ENCODE measurements around the gene AOC3. TPM values are rescaled to one million over a fixed set of nuclear protein-coding genes. Genes with fewer than 3 reads are reported as not detected.
"Not testable (repeated sequence)": the region's sequence is repeated elsewhere in the genome, so short reads cannot be mapped to it uniquely, and the experiment has no call there.

The AOC3 gene
- total and polyA plus RNA-seq, 12 donors: 21.6 to 133 (median 81.1) TPM

- Histone ChIP-seq H3K27ac (no peak overlapping the region), H3K36me3 (replicated peaks in 1 of 2) (no peaks in the 10 kb centered on the region), H3K9me3 (replicated peaks in 1 of 3) (no peaks in the 10 kb centered on the region), H3K27me3 (no peaks in the 10 kb centered on the region), H3K4me1 (replicated peaks in 1 of 2) (peaks cover 13 to 29% of the 10 kb centered on the region in 2 donors), H3K4me3 (no peak overlapping the region)
- 75 to 81% (median 77%) methylated on average over 4 to 8 of the region's 8 CpGs for WGBS, 4 donors
- TF ChIP-seq POLR2A (IDR thresholded peaks at IDR 0.05): no peak
- intact Hi-C loops (cut with DNase I): no loop called here
- DNase-seq: peak in 1 of 7 donors; percentile 16
Measured at GRCh38 chr17:42855048-42855596, 4.1 kb downstream of the AOC3 start.

GRCh38 chr17:42856093-42856492 lies 5.1 kb downstream of the AOC3 start:
- intact Hi-C loops (cut with DNase I); DNase-seq: not testable (repeated sequence)

GRCh38 chr17:42856516-42856915 lies 5.5 kb downstream of the AOC3 start:
- H3K4me3 ChIP-seq; H3K27me3 ChIP-seq; H3K9me3 ChIP-seq (replicated peaks in 1 of 3); intact Hi-C loops (cut with DNase I); DNase-seq; H3K36me3 ChIP-seq (replicated peaks in 1 of 2); H3K27ac ChIP-seq: not testable (repeated sequence)
- 84 to 94% (median 90%) methylated on average over 5 to 6 of the region's 8 CpGs for WGBS, 4 donors
- H3K4me1 ChIP-seq (replicated peaks in 1 of 2): peaks cover 4 to 24% of the 10 kb centered on the region in 2 donors

More at GRCh38 chr17:42856093-42856492, 5.1 kb downstream of the AOC3 start:
- H3K36me3 ChIP-seq (replicated peaks in 1 of 2); H3K27me3 ChIP-seq; H3K9me3 ChIP-seq (replicated peaks in 1 of 3); H3K4me3 ChIP-seq; H3K27ac ChIP-seq: not testable (repeated sequence)
- WGBS, 4 donors: 80 to 95% (median 91%) methylated on average over 5 to 8 of the region's 8 CpGs
- H3K4me1 ChIP-seq (replicated peaks in 1 of 2): peaks cover 4 to 24% of the 10 kb centered on the region in 2 donors

GRCh38 chr17:42857389-42857788 lies 6.4 kb downstream of the AOC3 start:
- no peaks in the 10 kb centered on the region for H3K36me3 ChIP-seq (replicated peaks in 1 of 2)
- WGBS, 4 donors: 89 to 100% (median 91%) methylated on average over 1 of the region's 1 CpG; no CpG with 5 or more reads in 1 of the 4 donors
- DNase-seq: no peak
- TF ChIP-seq CTCF (IDR thresholded peaks at IDR 0.05): no peak
- no peak for TF ChIP-seq POLR2A (IDR thresholded peaks at IDR 0.05)
- H3K27me3 ChIP-seq: no peaks in the 10 kb centered on the region
- no peak overlapping the region for H3K4me3 ChIP-seq
- peaks cover 4 to 21% of the 10 kb centered on the region in 2 donors for H3K4me1 ChIP-seq (replicated peaks in 1 of 2)
- H3K27ac ChIP-seq: no peak overlapping the region
- H3K9me3 ChIP-seq (replicated peaks in 1 of 3): no peaks in the 10 kb centered on the region
- intact Hi-C loops (cut with DNase I): no loop called here

GRCh38 chr17:42865638-42866094 lies 14.7 kb downstream of the AOC3 start:
- no peaks in the 10 kb centered on the region for H3K27me3 ChIP-seq
- 68 to 81% (median 72%) methylated on average over 7 of the region's 7 CpGs for WGBS, 4 donors
- H3K4me1 ChIP-seq (replicated peaks in 1 of 2): no peaks in the 10 kb centered on the region
- intact Hi-C loops (cut with DNase I): no loop called here
- no peak overlapping the region for H3K27ac ChIP-seq
- no peak overlapping the region for H3K4me3 ChIP-seq
- DNase-seq: no peak
- TF ChIP-seq CTCF (IDR thresholded peaks at IDR 0.05) (no peak), POLR2A (IDR thresholded peaks at IDR 0.05) (no peak)
- no peaks in the 10 kb centered on the region for H3K36me3 ChIP-seq (replicated peaks in 1 of 2)
- no peaks in the 10 kb centered on the region for H3K9me3 ChIP-seq (replicated peaks in 1 of 3)

GRCh38 chr17:42866216-42866615 lies 15.2 kb downstream of the AOC3 start:
- intact Hi-C loops (cut with DNase I): no loop called here
- H3K9me3 ChIP-seq (replicated peaks in 1 of 3): no peaks in the 10 kb centered on the region
- TF ChIP-seq CTCF (IDR thresholded peaks at IDR 0.05): no peak
- no peak for TF ChIP-seq POLR2A (IDR thresholded peaks at IDR 0.05)
- no peaks in the 10 kb centered on the region for H3K4me1 ChIP-seq (replicated peaks in 1 of 2)
- no peak overlapping the region for H3K4me3 ChIP-seq
- no peaks in the 10 kb centered on the region for H3K36me3 ChIP-seq (replicated peaks in 1 of 2)
- WGBS, 4 donors: 86 to 100% (median 93%) methylated on average over 4 of the region's 4 CpGs
- DNase-seq: no peak
- no peak overlapping the region for H3K27ac ChIP-seq
- H3K27me3 ChIP-seq: no peaks in the 10 kb centered on the region

All from adrenal gland (tissue), 12 donors.